Measurements from ENCODE around the gene OTOG.

The OTOG gene

DNA sequence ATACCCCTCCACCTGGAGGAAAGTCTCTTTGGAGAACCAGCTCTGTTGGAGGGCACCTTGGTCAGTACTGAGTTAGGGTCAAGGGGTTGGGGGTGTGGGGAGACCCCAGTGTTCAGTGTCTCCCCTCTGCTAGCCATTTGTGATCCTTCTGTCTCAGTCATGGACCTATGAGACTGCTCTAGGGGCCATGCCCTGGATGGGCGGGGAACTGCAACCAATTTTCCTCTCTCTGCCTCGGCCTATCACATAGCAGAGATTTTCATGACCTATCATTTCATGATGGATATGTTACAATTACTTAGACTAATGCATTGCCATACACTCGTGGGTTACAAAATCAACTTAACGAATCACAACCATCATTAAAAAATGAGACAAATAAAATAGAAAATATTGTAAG lies 7.4 kb downstream of the OTOG start:
- no peaks in the 10 kb centered on the region for H3F3A ChIP-seq (ENCODE audit: low read depth)
- TF ChIP-seq, protein P1, sequence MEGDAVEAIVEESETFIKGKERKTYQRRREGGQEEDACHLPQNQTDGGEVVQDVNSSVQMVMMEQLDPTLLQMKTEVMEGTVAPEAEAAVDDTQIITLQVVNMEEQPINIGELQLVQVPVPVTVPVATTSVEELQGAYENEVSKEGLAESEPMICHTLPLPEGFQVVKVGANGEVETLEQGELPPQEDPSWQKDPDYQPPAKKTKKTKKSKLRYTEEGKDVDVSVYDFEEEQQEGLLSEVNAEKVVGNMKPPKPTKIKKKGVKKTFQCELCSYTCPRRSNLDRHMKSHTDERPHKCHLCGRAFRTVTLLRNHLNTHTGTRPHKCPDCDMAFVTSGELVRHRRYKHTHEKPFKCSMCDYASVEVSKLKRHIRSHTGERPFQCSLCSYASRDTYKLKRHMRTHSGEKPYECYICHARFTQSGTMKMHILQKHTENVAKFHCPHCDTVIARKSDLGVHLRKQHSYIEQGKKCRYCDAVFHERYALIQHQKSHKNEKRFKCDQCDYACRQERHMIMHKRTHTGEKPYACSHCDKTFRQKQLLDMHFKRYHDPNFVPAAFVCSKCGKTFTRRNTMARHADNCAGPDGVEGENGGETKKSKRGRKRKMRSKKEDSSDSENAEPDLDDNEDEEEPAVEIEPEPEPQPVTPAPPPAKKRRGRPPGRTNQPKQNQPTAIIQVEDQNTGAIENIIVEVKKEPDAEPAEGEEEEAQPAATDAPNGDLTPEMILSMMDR (conservative IDR thresholded peaks at IDR 0.05; ENCODE audit: low read length), result no peak; the same call in 1 of the 2 replicates
- no peak for TF ChIP-seq EZH2phosphoT487 (IDR thresholded peaks at IDR 0.05; ENCODE audit: borderline replicate concordance)
- no peak overlapping the region for H2AFZ ChIP-seq (ENCODE audit: low read length)
- no peaks in the 10 kb centered on the region for H3K79me2 ChIP-seq (ENCODE audit: insufficient read depth, low read length)
- no peaks in the 10 kb centered on the region for H3K36me3 ChIP-seq (ENCODE audit: insufficient read depth, low read length)
- H3K9ac ChIP-seq (ENCODE audit: low read depth, low read length, poor library complexity, severe bottlenecking), result no peak overlapping the region
- no peaks in the 10 kb centered on the region for H3K9me2 ChIP-seq (replicated peaks; ENCODE audit: low read depth, low read length)
- no peaks in the 10 kb centered on the region for H4K20me1 ChIP-seq (ENCODE audit: insufficient read depth, low read length, poor library complexity, severe bottlenecking)
- H3K4me2 ChIP-seq (ENCODE audit: low read depth, low read length, poor library complexity, severe bottlenecking), result no peak overlapping the region
- no peak overlapping the region for H3K4me3 ChIP-seq (ENCODE audit: low read length, poor library complexity, severe bottlenecking)
- no peaks in the 10 kb centered on the region for H3K9me3 ChIP-seq (ENCODE audit: insufficient read depth, low read depth, low read length)
- H3K4me1 ChIP-seq (ENCODE audit: insufficient read depth, low read length, poor library complexity, severe bottlenecking), result peaks cover 11% of the 10 kb centered on the region
- no peaks in the 10 kb centered on the region for H3K27me3 ChIP-seq (ENCODE audit: insufficient read depth, low read length, poor library complexity, severe bottlenecking)

DNA sequence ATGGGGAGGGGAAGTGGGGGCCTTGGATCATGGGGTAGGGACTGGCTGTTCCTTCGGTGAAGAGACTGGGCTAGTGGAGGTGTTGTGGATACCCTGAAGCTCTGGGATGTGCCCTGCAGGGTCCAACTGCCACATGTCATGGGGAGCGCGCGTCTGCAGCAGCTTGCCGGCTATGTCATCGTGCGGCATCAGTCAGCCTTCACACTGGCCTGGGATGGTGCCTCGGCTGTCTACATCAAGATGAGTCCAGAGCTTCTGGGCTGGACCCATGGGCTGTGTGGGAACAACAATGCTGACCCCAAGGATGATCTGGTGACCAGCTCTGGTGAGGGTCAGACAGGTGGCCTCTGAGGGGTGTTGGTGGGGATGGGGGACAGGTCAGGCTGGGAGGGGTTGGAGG lies 9.9 kb downstream of the OTOG start:
- no peak overlapping the region for H3K9ac ChIP-seq (ENCODE audit: low read depth, low read length, poor library complexity, severe bottlenecking)
- no peaks in the 10 kb centered on the region for H3K9me3 ChIP-seq (ENCODE audit: insufficient read depth, low read depth, low read length)
- no peaks in the 10 kb centered on the region for H3K27me3 ChIP-seq (ENCODE audit: insufficient read depth, low read length, poor library complexity, severe bottlenecking)
- H3K4me2 ChIP-seq (ENCODE audit: low read depth, low read length, poor library complexity, severe bottlenecking), result no peak overlapping the region
- no peak overlapping the region for H3K4me3 ChIP-seq (ENCODE audit: low read length, poor library complexity, severe bottlenecking)
- H4K20me1 ChIP-seq (ENCODE audit: insufficient read depth, low read length, poor library complexity, severe bottlenecking), result no peaks in the 10 kb centered on the region
- no peaks in the 10 kb centered on the region for H3K36me3 ChIP-seq (ENCODE audit: insufficient read depth, low read length)
- H3F3A ChIP-seq (ENCODE audit: low read depth), result no peaks in the 10 kb centered on the region
- no peaks in the 10 kb centered on the region for H3K4me1 ChIP-seq (ENCODE audit: insufficient read depth, low read length, poor library complexity, severe bottlenecking)
- no peak overlapping the region for H2AFZ ChIP-seq (ENCODE audit: low read length)
- TF ChIP-seq EZH2phosphoT487 (IDR thresholded peaks at IDR 0.05; ENCODE audit: borderline replicate concordance), result no peak
- TF ChIP-seq, protein P1 (conservative IDR thresholded peaks at IDR 0.05; ENCODE audit: low read length), result no peak
- no peaks in the 10 kb centered on the region for H3K9me2 ChIP-seq (replicated peaks; ENCODE audit: low read depth, low read length)
- H3K79me2 ChIP-seq (ENCODE audit: insufficient read depth, low read length), result no peaks in the 10 kb centered on the region

DNA sequence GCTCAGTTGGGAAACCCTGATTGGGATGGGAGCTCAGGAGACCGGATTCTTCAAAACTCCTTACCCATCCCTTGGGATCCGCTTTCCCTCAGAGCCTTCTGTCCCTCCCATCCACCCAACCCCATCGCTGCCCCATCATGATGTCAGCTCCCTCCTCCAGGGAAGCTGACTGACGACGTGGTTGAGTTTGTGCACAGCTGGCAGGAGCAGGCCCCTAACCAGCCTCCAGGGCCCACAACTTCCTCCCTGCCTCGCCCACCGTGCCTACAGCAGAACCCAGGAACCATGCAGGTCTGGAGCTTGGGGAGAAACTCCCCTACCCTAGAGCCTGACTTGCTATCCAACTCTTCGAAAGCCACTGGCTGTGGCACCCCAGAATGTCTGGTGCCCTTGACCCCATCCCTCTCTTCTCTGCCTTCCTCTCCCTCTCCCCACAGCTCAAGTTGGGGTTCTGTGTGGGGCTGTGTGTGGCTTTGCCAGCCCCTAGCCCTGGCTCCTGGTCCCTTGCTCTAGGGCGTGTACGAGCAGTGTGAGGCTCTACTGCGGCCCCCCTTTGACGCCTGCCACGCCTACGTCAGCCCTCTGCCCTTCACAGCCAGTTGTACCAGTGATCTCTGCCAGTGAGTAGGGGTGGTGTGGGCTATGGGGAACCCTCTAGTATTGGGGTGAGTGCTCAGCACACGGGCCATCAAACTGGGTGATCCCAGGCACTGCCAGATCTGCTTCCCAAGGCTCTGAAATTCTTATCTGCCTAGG lies 11.1 kb downstream of the OTOG start:
- H3K79me2 ChIP-seq (ENCODE audit: insufficient read depth, low read length), result no peaks in the 10 kb centered on the region
- no peak overlapping the region for H3K9ac ChIP-seq (ENCODE audit: low read depth, low read length, poor library complexity, severe bottlenecking)
- H3K4me1 ChIP-seq (ENCODE audit: insufficient read depth, low read length, poor library complexity, severe bottlenecking), result no peaks in the 10 kb centered on the region
- no peak overlapping the region for H2AFZ ChIP-seq (ENCODE audit: low read length)
- no peak overlapping the region for H3K4me2 ChIP-seq (ENCODE audit: low read depth, low read length, poor library complexity, severe bottlenecking)
- no peaks in the 10 kb centered on the region for H3K9me2 ChIP-seq (replicated peaks; ENCODE audit: low read depth, low read length)
- H3K27me3 ChIP-seq (ENCODE audit: insufficient read depth, low read length, poor library complexity, severe bottlenecking), result no peaks in the 10 kb centered on the region
- no peak overlapping the region for H3K4me3 ChIP-seq (ENCODE audit: low read length, poor library complexity, severe bottlenecking)
- no peaks in the 10 kb centered on the region for H3K9me3 ChIP-seq (ENCODE audit: insufficient read depth, low read depth, low read length)
- TF ChIP-seq, protein P1 (conservative IDR thresholded peaks at IDR 0.05; ENCODE audit: low read length), result no peak
- no peak for TF ChIP-seq EZH2phosphoT487 (IDR thresholded peaks at IDR 0.05; ENCODE audit: borderline replicate concordance)
- H3K36me3 ChIP-seq (ENCODE audit: insufficient read depth, low read length), result no peaks in the 10 kb centered on the region
- no peaks in the 10 kb centered on the region for H4K20me1 ChIP-seq (ENCODE audit: insufficient read depth, low read length, poor library complexity, severe bottlenecking)
- no peaks in the 10 kb centered on the region for H3F3A ChIP-seq (ENCODE audit: low read depth)
